Endodermal cell (in vitro differentiated cells): ENCODE results near the gene AMBRA1. TPM values are rescaled to one million over a fixed set of nuclear protein-coding genes. Genes with fewer than 3 reads are reported as not detected.

Source experiments
- DNase-seq: peaks from one replicate; pipeline ENCODE4 v3.0.0-alpha.2; 2017
- H3K27ac ChIP-seq: 2 replicates; pipeline ENCODE4 v1.5.1; 2013; ENCODE audit warnings: mild to moderate bottlenecking, low read depth, low read length, moderate library complexity
- H3K27me3 ChIP-seq: 2 replicates; pipeline ENCODE4 v1.6.1; 2013; ENCODE audit warnings: mild to moderate bottlenecking, low read length, moderate library complexity; ENCODE audit not compliant: insufficient read depth, control insufficient read depth, poor library complexity, severe bottlenecking
- H3K36me3 ChIP-seq: 2 replicates; pipeline ENCODE4 v1.7.0; 2013; ENCODE audit warnings: mild to moderate bottlenecking, low read length, moderate library complexity; ENCODE audit not compliant: control insufficient read depth, insufficient read depth
- H3K4me1 ChIP-seq: one replicate; pipeline ENCODE4 v1.7.0; 2013; ENCODE audit warnings: low read length; ENCODE audit not compliant: control insufficient read depth, insufficient read depth
- H3K4me3 ChIP-seq: 2 replicates; pipeline ENCODE4 v1.5.1; 2013; ENCODE audit warnings: mild to moderate bottlenecking, low read length, moderate library complexity
- H3K9ac ChIP-seq: 2 replicates; pipeline ENCODE4 v1.6.1; 2013; ENCODE audit warnings: mild to moderate bottlenecking, low read length, moderate library complexity; ENCODE audit not compliant: poor library complexity, severe bottlenecking; ENCODE audit errors: extremely low read depth
- H3K9me3 ChIP-seq: 2 replicates; pipeline ENCODE4 v1.6.1; 2013; ENCODE audit warnings: mild to moderate bottlenecking, low read length, moderate library complexity; ENCODE audit not compliant: control insufficient read depth
- H3K27ac Mint-ChIP-seq: 2 replicates; pipeline ENCODE4 v1.8.0; 2020; ENCODE audit warnings: mixed read lengths
- H3K27me3 Mint-ChIP-seq: 2 replicates; pipeline ENCODE4 v1.8.0; 2021; ENCODE audit warnings: mild to moderate bottlenecking, mixed read lengths; ENCODE audit not compliant: insufficient read depth
- H3K36me3 Mint-ChIP-seq: 2 replicates; pipeline ENCODE4 v1.8.0; 2020; ENCODE audit warnings: low read depth, mixed read lengths
- H3K4me1 Mint-ChIP-seq: 2 replicates; pipeline ENCODE4 v1.8.0; 2020; ENCODE audit warnings: mixed read lengths
- H3K4me3 Mint-ChIP-seq: 2 replicates; pipeline ENCODE4 v1.8.0; 2020; ENCODE audit warnings: mild to moderate bottlenecking, moderate library complexity, mixed read lengths
- H3K9me3 Mint-ChIP-seq: 2 replicates; pipeline ENCODE4 v1.8.0; 2020; ENCODE audit warnings: mild to moderate bottlenecking, mixed read lengths
- CTCF ChIP-seq: fragments of 200-600 bp; sonication (generic); conservative IDR thresholded peaks from 2 replicates; pipeline ENCODE4 v1.5.0; 2021; ENCODE audit warnings: antibody characterized with exemption, mild to moderate bottlenecking
- WGBS, 2 experiments: methylation state at CpG; one replicate each; pipeline versions ENCODE4 v1.1.5 to v1.1.7; 2013; ENCODE audit warnings: missing lambda C conversion rate in 2 of 2, mixed read lengths in 1 of 2; ENCODE audit not compliant: insufficient coverage in 1 of 2, insufficient read length in 1 of 2; 5-methylcytosine and 5-hydroxymethylcytosine counted together
- total RNA-seq, 2 donors: library from RNA; stranded (reverse); fragmentation: NEBNext Ultra II Directional in 1 of 2; extraction: Animal tissue kit (Norgen Biotek cat#: 25700) in 1 of 2; gene quantifications; 2 replicates in 1 of 2; 3 replicates in 1 of 2; pipeline ENCODE4 v1.2.1, GENCODE V29; 2021

Gene AMBRA1
- total RNA-seq, 2 donors from 2014 or later = 54.5 to 67.8 TPM

DNA sequence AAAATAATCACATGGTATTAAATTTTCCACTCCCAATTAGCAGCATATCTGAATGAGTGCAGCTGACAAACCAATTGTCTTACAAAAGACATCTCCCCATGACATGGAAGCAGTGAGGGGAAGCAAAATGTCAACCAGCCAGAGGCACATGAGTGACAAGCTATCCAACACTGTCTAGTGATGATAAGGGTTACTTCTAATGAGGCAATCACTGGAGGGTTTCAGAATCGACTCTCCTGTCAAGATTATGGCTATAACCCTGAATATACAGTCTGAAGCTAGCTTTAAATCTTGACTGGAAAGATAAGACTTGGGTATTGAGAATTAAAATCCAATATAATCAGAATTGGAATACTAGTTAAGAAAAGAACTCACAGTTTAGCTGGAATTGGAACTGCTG is 50.3 kb downstream of the AMBRA1 start:
- no peaks in the 10 kb centered on the region for H3K27me3 Mint-ChIP-seq
- Histone ChIP-seq H3K4me1 (peaks cover 3% of the 10 kb centered on the region), H3K4me3 (no peak overlapping the region), H3K9ac (no peak overlapping the region), H3K27ac (no peak overlapping the region), H3K36me3 (peaks cover 76% of the 10 kb centered on the region), H3K27me3 (no peaks in the 10 kb centered on the region), H3K9me3 (no peaks in the 10 kb centered on the region)
- WGBS, 2 experiments = 100% methylated on average over 1 of the region's 1 CpG
- peaks cover 13% of the 10 kb centered on the region for H3K4me1 Mint-ChIP-seq
- no peak overlapping the region for H3K4me3 Mint-ChIP-seq
- TF ChIP-seq CTCF = no peak
- H3K9me3 Mint-ChIP-seq = no peaks in the 10 kb centered on the region
- peaks cover 69% of the 10 kb centered on the region for H3K36me3 Mint-ChIP-seq
- no peak overlapping the region for H3K27ac Mint-ChIP-seq
- no peak for DNase-seq

- no peak overlapping the region for H3K27ac ChIP-seq
- no peak for DNase-seq
- WGBS, 2 experiments = 90 to 93% methylated on average over 12 to 16 of the region's 16 CpGs
- no peaks in the 10 kb centered on the region for H3K9me3 ChIP-seq
- peaks cover 6% of the 10 kb centered on the region for H3K4me1 ChIP-seq
- Mint-ChIP-seq H3K27me3 (no peaks in the 10 kb centered on the region), H3K4me3 (no peak overlapping the region), H3K4me1 (peaks cover 11% of the 10 kb centered on the region), H3K9me3 (no peaks in the 10 kb centered on the region), H3K36me3 (peaks cover 59% of the 10 kb centered on the region), H3K27ac (no peak overlapping the region)
- no peak overlapping the region for H3K4me3 ChIP-seq
- no peaks in the 10 kb centered on the region for H3K27me3 ChIP-seq
- peaks cover 61% of the 10 kb centered on the region for H3K36me3 ChIP-seq
- peak; percentile 26 for TF ChIP-seq CTCF
- H3K9ac ChIP-seq = no peak overlapping the region
Observed at GRCh38 chr11:46541593-46542371, 52.0 kb downstream of the AMBRA1 start.

DNA sequence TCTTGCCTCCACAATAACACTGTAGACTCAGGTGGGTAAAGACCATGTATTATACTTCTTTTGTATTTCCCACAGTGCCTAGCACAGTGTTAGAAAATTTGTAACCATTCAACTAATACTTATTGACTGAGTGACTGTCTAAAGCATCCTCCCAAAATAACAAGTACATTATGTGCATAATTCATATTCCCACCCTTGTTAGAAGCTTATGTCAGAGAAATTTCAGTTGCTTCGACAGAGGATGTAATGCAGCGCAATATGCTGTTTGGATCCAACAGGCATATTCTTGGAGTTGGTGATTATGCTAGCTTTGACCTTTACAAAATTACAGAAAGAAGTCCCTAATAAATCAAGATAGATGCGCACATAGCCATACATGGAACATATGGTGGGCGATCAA is 53.0 kb downstream of the AMBRA1 start:
- H3K27me3 ChIP-seq = no peaks in the 10 kb centered on the region
- peaks cover 6% of the 10 kb centered on the region for H3K4me1 ChIP-seq
- no peak overlapping the region for H3K9ac ChIP-seq
- no peak overlapping the region for H3K27ac Mint-ChIP-seq
- H3K9me3 ChIP-seq = no peaks in the 10 kb centered on the region
- TF ChIP-seq CTCF = no peak
- H3K9me3 Mint-ChIP-seq = no peaks in the 10 kb centered on the region
- H3K4me3 Mint-ChIP-seq = no peak overlapping the region
- H3K36me3 Mint-ChIP-seq = peaks cover 51% of the 10 kb centered on the region
- DNase-seq = no peak
- H3K27ac ChIP-seq = no peak overlapping the region
- peaks cover 12% of the 10 kb centered on the region for H3K4me1 Mint-ChIP-seq
- H3K4me3 ChIP-seq = no peak overlapping the region
- H3K27me3 Mint-ChIP-seq = no peaks in the 10 kb centered on the region
- H3K36me3 ChIP-seq = peaks cover 57% of the 10 kb centered on the region
- WGBS, 2 experiments = 95 to 100% methylated on average over 2 to 4 of the region's 4 CpGs
